HG03103 (cell line): ENCODE data around the gene GLDC.

Source experiments
- ATAC-seq: cut with Tn5 transposase; IDR thresholded peaks from one replicate; pipeline ENCODE4 v1.9.1; 2021; ENCODE audit warnings: low read depth; ENCODE audit not compliant: unreplicated experiment

Gene GLDC

GRCh38 chr9:6525326-6526045 is 120.0 kb downstream of the GLDC start:
- no peak for ATAC-seq

GRCh38 chr9:6522263-6522662 is 123.3 kb downstream of the GLDC start:
- no peak for ATAC-seq

- no peak for ATAC-seq
These were observed 133.4 kb downstream of the GLDC start for GRCh38 chr9:6512085-6512657.

GRCh38 chr9:6506571-6506970 is 139.0 kb downstream of the GLDC start:
- no peak for ATAC-seq

GRCh38 chr9:6502399-6502798 is 143.1 kb downstream of the GLDC start:
- no peak for ATAC-seq

- ATAC-seq: no peak
These were observed 143.9 kb downstream of the GLDC start for GRCh38 chr9:6501526-6502210.

DNA sequence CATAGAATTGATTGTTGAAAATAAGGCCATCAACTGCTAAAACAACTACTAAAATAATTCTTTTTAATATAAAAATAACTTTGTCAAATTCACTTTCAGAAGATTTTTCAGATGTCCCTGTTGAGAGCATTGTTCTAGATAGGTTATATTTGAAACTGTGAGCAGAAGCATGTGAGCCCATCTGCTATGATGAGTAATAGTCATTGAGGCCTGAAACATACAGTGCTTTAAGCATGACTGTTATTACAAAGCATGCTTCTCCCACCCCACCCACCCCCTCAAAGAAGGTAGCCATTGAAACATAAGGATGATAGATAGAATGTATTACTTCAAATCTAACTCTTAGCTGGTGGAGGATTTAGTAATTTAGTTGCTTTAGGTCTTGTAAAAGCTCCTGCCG is 146.5 kb downstream of the GLDC start:
- no peak for ATAC-seq

DNA sequence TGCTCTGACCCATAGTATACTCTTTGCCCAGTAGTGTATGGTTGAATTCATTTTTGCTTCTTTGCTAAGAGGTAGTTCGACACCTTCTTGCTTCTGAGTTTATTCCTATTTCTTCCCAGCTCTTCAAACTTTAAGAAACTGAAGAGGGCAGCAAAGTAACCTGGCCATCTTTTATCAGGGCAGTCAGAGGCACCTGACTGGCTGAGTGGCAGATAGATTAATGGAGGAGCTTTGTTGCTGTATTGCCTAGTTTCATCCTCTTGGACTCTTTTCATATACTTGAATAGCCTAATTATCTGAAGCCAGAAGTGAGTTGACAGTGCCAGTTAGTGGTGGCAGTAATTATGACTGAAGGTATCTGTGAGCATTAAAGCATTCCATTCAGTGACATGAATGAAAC is 150.1 kb downstream of the GLDC start:
- ATAC-seq: no peak

DNA sequence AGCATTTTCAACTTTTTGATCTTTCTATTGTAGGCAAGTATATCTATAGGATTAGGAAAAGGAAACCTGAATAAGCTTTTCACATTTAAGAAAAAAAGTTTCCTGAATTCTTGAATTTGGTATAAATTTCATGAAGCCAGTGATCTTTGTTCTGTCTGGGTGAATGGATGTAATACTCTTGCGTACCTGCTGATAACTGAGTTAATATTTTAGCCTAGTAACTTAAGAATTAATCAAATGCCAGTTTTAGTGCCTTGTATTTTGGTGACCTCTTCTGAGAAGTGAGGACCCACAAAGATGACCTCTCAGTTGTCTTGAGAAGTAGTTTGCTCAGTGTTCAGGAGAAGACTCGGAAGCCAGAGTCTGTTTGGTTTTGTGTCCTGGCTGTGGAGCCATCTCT is 154.7 kb downstream of the GLDC start:
- ATAC-seq: no peak

DNA sequence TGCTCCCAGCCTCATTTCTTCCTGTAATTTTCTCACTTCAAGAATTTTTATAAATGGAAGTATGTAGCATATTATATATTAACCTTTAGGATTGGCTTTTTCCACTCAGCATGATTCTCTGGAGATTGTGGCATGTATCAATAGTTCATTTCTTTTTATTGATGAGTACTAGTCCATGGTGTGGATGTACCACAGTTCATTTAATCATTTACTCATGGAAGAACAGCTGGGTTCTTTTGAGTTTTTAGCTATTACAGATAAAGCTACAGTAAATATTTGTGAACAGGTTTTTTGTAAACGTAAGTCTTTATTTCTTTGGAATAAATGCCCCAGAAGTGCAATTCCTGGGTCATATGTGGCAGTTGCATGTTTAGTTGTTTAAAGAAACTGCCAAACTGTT is 156.4 kb downstream of the GLDC start:
- no peak for ATAC-seq

- no peak for ATAC-seq
These were observed 157.1 kb downstream of the GLDC start for GRCh38 chr9:6488395-6488794.

GRCh38 chr9:6484210-6484609 is 161.3 kb downstream of the GLDC start:
- ATAC-seq: no peak
